ENCODE results near the gene CDH13. TPM values are rescaled to one million over a fixed set of nuclear protein-coding genes. Genes with fewer than 3 reads are reported as not detected.

Gene CDH13
- total RNA-seq, 2 donors from 2014 or later = 2.9 TPM; not detected in 1

DNA sequence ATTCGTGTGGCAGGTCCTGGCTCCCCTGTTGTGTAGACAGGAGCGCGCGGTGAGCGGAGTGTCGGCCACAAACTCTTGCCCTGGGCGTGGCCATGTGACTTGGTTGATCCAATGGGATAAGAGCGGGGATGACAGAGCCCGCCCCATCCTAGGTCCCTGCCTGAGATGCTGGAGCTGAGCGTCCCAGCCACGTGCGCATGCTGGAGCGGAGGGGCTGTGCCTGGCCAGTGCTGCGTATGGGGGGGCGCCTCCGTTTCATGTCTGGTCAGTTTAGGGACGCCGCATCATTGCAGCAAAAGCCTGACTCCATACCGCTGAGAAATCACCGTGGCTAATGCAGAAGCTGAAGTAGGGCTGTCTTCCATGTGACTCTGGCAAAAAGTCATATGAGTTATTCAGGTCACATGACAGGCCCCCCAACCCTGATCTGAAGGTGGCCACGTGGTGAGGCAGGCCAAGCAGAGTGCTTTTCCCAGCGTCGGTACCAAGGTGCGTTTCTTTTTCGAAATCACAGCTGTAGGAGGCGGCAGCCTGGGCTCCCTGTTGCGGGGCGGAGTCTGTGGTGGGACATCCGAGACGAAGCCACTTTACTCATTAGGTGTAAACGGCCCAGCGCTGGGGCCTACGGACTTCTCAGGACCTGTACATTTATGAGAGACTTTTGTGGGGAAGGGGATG, 1203.5 kb downstream of the CDH13 start:
- ATAC-seq (no peak), DNase-seq (no peak)
- no peaks in the 10 kb centered on the region for H3K9me3 ChIP-seq
- 83 to 86% methylated on average over 24 to 31 of the region's 33 CpGs for WGBS, 2 donors
- no peaks in the 10 kb centered on the region for H3K36me3 ChIP-seq (replicated peaks in 1 of 2; ENCODE audit: insufficient read depth in 1 of 2, low read depth in 2 of 2)
- no peak overlapping the region for H3K27ac ChIP-seq
- TF ChIP-seq, protein P1, sequence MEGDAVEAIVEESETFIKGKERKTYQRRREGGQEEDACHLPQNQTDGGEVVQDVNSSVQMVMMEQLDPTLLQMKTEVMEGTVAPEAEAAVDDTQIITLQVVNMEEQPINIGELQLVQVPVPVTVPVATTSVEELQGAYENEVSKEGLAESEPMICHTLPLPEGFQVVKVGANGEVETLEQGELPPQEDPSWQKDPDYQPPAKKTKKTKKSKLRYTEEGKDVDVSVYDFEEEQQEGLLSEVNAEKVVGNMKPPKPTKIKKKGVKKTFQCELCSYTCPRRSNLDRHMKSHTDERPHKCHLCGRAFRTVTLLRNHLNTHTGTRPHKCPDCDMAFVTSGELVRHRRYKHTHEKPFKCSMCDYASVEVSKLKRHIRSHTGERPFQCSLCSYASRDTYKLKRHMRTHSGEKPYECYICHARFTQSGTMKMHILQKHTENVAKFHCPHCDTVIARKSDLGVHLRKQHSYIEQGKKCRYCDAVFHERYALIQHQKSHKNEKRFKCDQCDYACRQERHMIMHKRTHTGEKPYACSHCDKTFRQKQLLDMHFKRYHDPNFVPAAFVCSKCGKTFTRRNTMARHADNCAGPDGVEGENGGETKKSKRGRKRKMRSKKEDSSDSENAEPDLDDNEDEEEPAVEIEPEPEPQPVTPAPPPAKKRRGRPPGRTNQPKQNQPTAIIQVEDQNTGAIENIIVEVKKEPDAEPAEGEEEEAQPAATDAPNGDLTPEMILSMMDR (IDR thresholded peaks at IDR 0.05) = no peak
- no peak for TF ChIP-seq POLR2A (IDR thresholded peaks at IDR 0.05)
- intact Hi-C loops (cut with DNase I) = loop anchor here (10.0 kb wide), 1 partner anchor 215 kb away; the partner anchor contains the start of gene SLC38A8
- no peak overlapping the region for H3K4me3 ChIP-seq
- no peaks in the 10 kb centered on the region for H3K27me3 ChIP-seq
- H3K4me1 ChIP-seq = peaks cover 11% of the 10 kb centered on the region

DNA sequence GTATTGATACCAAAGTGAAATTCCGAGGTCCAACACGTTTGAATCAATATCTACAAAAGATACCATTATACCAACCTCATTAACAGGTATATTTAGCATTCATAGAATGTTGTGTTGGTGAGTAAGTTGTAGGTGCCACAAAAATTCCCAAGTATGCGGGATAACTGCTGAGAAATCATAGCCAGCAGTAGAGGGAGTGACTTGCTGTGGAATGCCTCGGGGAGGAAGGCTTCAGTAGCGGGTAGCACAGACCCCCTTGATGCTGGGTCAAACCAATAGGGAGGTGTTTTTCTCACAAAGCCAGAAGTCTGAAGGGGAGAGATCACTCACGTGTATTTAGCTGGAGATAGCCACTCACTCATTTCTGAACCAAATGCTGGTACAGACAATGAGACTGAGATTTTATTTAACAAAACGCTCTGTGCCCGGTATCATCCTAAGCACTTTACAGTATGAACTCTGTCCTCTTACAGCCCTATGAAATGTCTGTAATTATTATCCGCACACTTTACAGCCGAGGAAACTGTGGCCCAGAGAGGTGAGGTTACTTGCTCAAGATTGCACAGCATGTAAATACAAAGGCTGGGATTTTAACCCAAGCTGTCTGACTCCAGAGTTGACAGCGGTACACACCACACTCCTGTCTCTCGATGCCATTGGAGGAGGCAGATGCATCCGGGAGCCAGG, 1204.1 kb downstream of the CDH13 start:
- H3K9me3 ChIP-seq = no peaks in the 10 kb centered on the region
- 58 to 61% methylated on average over 13 of the region's 13 CpGs for WGBS, 2 donors
- TF ChIP-seq, protein P1 (IDR thresholded peaks at IDR 0.05) = no peak
- no peak for TF ChIP-seq POLR2A (IDR thresholded peaks at IDR 0.05)
- H3K4me3 ChIP-seq = no peak overlapping the region
- no peak overlapping the region for H3K27ac ChIP-seq
- intact Hi-C loops (cut with DNase I) = loop anchor here (10.0 kb wide), 1 partner anchor 214 kb away; the partner anchor contains the start of gene SLC38A8
- DNase-seq (no peak), ATAC-seq (no peak)
- H3K4me1 ChIP-seq = peaks cover 8% of the 10 kb centered on the region
- no peaks in the 10 kb centered on the region for H3K36me3 ChIP-seq (replicated peaks in 1 of 2; ENCODE audit: insufficient read depth in 1 of 2, low read depth in 2 of 2)
- no peaks in the 10 kb centered on the region for H3K27me3 ChIP-seq

DNA sequence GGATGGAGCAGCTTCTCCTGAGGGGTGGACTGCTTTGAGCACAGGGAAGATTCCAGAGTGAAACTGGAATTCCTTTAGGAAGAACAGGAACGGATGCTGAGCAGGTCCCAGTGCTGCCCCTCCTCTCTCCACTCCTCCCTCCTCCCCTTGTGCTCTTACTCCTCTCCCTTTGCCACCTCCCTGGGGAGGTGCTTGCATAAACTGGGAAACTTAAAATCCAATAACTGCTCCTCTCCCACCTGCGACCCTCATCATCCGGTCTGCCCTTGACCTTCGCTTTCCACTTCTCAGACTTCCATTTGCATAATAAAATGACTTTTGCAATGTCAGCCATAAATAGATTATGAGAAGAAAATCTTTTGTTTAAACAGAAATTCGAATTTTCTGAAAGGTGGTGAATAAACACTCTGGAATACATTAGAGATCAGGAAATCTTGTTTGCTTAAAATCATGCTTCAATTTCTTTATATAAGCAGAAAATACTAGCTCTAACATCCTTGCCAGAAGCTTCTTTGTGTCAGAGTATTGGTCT, 1204.8 kb downstream of the CDH13 start:
- no peaks in the 10 kb centered on the region for H3K9me3 ChIP-seq
- TF ChIP-seq POLR2A (IDR thresholded peaks at IDR 0.05) = no peak
- TF ChIP-seq, protein P1 (IDR thresholded peaks at IDR 0.05) = no peak
- peaks cover 2% of the 10 kb centered on the region for H3K4me1 ChIP-seq
- no peaks in the 10 kb centered on the region for H3K27me3 ChIP-seq
- no peak overlapping the region for H3K4me3 ChIP-seq
- intact Hi-C loops (cut with DNase I) = loop anchor here (10.0 kb wide), 1 partner anchor 213 kb away; the partner anchor contains the start of gene SLC38A8
- no peak for DNase-seq
- no peaks in the 10 kb centered on the region for H3K36me3 ChIP-seq (replicated peaks in 1 of 2; ENCODE audit: insufficient read depth in 1 of 2, low read depth in 2 of 2)
- no peak for ATAC-seq
- WGBS, 2 donors = 33 to 46% methylated on average over 5 of the region's 5 CpGs
- H3K27ac ChIP-seq = no peak overlapping the region

DNA sequence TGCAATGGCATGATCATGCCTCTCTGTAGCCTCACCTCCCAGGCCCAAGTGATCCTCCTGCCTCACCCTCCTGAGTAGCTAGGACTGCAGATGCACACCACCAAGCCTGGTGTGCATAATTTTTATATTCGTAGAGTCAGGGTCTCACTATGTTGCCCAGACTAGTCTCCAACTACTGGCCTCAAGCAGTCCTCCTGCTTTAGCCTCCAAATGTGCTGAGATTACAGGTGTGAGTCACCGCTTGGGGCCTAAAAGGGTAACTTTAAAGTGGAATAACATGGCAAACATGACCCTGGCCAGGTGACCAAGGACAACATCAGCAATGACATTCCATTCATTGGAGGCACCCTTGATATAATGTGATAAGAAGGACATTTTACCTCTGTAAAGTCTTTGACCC, 1207.2 kb downstream of the CDH13 start:
- WGBS, 2 donors = 91 to 100% methylated on average over 1 to 2 of the region's 2 CpGs
- intact Hi-C loops (cut with DNase I) = loop anchor here (10.0 kb wide), 1 partner anchor 211 kb away; the partner anchor contains the start of gene SLC38A8
- no peak overlapping the region for H3K4me3 ChIP-seq
- no peaks in the 10 kb centered on the region for H3K27me3 ChIP-seq
- no peak for TF ChIP-seq POLR2A (IDR thresholded peaks at IDR 0.05)
- TF ChIP-seq, protein P1 (IDR thresholded peaks at IDR 0.05) = no peak
- ATAC-seq (no peak), DNase-seq (no peak)
- no peaks in the 10 kb centered on the region for H3K4me1 ChIP-seq
- H3K27ac ChIP-seq = no peak overlapping the region
- no peaks in the 10 kb centered on the region for H3K36me3 ChIP-seq (replicated peaks in 1 of 2; ENCODE audit: insufficient read depth in 1 of 2, low read depth in 2 of 2)
- no peaks in the 10 kb centered on the region for H3K9me3 ChIP-seq

Measured in body of pancreas (tissue), 4 donors.